ENCODE measurements around the gene REEP1.
"Not testable (repeated sequence)": the region's sequence is repeated elsewhere in the genome, so short reads cannot be mapped to it uniquely, and the experiment has no call there.

Gene REEP1

DNA sequence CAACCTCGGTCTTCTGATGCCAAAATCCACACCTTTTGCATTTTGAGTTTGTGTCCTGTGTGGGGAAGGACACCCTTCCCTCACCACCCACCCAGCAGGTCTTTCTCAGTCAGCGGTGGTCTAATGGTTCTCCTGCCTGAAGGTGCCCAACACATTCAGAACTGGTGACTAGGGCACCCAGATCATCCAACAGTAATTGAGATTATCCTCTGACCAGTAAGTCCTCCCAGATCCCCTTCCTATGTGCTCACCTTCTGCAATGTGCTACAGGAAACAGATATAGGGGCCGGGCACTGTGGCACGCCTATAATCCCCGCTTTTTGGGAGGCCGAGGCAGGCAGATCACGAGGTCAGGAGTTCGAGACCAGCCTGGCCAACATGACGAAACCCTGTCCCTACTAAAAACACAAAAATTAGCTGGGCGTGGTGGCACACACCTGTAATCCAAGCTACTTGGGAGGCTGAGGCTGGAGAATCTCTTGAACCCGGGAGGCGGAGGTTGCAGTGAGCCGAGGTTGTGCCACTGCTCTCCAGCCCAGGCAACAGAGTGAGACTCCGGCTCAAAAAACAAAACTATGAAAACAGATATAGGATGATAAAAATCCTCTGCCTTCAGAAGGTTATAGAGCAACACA, 56.2 kb downstream of the REEP1 start:
- no peak for DNase-seq

DNA sequence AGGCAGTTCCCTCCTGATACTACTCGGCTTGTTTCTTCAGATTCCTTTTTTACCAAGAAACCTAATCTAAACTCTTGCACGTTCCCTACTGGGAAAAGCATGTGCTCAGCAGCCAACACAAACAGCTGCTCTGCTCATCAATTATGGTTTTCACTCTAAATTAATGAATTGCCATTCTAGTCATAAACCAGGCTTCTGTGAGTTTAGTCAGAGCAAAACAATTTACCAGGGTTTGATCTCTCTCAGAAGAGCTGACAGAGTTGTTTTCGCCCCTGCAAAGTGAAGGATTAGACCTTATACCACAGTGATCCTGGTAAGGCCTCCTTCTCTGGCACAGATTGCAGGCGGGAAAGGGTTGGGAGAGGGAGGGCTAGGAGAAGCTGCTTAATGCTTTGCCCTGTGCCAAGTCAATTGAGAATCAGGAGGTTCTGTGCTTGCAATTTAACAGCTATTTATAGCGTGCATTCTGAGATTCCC, 57.2 kb downstream of the REEP1 start:
- DNase-seq = no peak

DNA sequence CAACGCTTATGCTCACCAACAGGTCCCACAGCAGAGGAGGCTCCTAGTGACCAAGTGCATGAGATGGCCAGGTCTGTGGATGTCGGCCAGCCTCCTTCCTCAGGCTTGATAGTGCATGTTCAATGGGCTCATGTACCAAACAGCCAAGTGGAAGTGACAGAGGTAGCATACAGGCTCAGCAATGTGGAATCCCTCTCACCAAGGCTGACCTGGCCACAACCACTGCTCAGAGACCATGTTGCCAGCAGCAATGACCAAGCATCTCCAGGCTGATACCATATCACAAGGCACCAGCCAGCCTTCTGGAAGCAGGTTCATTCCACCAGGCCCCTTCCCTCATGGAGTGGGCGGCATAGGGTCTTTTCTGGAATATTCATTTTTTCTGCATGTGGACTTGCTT, 61.5 kb downstream of the REEP1 start:
- no peak for DNase-seq

DNA sequence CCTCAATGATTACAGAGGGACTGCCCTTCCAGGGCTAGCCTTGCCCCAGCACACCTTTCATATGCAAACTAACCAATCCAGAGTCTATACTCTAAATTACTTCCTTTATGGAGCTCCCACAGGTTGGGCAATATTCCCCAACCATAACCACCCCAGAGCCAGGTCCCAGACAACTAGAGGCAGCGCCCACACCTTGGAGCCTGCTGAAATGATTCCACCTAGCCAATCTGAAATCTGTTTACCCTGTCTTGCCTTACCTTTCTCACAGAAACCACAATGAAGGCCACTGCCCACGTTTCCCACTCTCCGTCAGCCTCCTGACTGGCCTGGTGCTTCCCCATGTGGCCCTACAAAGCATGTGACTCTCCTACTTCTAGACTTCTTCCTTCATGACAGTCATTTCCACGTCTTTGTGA, 62.0 kb downstream of the REEP1 start:
- DNase-seq = no peak

DNA sequence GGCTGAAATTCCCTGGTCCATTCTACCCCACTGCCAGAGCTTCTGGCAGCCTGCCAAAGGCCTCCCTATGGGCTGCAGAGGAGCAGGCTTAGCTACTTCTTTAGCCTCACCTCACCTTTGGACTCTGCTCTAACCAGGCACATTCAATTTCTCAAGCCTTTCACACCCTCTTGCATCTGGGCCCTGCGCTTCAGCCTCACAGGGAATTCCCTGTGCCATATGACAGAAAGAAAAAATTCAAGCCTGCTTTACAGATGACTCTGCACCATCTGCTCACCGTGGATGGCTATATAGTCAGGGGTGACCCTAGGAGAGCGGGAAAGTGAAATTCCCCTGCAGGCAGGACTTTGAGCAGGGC, 62.5 kb downstream of the REEP1 start:
- no peak for DNase-seq

DNA sequence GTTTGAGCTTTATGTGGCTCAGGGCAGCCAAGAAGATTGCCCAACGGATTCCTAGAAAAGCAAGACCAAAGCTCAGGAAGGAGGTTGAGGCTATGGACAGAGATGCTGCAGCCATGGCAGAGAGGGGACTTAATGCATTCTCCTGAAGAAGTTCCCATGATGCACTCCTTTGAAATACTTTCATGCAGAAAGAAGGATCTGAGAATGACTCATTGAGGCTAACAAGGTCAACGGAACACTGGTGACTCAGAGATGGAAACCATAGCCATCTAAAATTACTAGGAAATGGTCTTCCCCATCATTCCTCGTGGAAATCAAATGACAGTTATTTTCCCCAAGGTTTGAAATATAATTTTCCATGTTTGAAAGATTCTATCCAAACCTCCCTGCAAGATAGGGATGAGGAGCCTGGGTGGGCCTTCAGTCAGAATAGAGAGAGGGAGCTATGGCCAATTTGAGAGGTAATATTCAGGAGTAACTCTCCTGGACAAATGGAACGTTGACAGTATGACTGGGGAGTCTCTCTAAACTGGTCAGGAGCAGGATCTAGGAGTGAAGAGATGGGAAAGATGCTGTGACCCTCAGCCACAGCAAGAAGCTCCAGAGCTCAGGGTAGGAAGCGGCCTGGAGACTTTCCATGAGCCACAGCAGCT, 63.0 kb downstream of the REEP1 start:
- DNase-seq = no peak

DNA sequence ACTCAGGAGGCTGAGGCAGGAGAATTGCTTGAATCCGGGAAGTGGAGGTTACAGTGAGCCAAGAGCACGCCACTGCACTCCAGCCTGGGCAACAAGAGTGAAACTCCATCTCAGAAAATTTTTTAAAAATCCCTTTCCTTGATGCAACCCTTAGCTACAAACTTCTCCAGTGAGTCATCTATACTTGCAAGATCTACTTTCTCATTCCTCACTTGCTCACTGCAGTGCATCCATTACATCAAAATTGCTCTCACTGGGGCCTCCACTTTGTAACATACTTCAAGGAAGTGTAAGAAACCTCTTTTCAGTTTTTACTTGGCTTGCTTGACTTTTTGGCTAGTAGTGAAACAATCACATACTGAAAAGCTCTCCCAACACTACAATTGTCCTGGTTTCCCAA, 65.3 kb downstream of the REEP1 start:
- no peak for DNase-seq

DNA sequence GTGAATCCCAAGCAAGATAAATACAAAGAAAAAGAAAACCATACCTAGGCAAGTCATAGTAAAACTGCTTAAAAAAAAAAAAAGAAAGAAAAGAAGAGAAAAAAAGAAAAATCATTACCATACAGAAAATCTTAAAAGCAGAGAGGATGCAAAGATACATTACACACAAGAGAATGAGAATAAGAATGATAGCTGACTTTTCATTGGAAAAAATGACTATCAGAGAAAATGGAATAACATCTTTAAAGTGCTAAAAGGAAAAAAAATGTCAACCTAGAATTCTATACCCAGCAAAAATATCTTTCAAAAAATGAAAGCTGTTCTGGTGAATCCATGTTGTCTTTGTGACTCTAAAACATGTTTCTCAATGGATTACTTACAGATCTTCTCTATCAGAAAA, 66.2 kb downstream of the REEP1 start:
- no peak for DNase-seq

DNA sequence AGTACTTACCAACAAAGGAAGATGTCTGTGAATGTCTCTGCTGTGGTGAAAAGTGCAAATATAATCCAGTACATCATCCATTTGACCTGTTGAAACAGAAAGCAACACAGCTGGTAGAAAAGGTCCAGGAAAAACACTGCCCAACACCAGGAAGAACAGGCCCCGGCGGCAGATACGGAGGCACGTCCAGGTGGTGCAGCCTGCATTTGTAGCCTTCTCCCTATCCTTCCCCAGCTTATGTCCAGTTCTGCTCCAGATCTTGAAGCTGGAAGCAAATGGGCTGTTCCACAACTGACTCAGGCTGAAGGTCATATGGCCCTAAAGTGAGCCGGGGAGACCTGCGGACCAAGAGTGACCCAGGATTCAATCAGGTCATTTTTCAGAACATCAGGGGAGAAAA, 73.5 kb downstream of the REEP1 start:
- DNase-seq = no peak

DNA sequence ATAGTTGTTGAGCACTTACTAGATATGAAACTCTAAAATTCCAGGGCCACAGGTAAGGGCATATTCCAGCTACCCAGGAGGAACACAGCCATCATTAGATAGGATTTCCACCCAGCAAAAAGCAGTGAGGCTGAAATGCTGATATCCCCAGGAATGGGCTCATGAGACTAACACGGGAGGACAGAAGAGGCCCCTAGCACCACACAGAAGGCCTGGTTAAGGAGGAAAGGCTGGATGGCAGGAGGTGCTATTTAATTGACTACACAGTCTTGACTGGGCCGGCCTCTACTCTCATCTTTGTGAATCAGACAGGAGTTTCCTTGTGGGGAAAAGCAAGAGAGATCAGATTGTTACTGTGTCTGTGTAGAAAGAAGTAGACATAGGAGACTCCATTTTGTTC, 76.4 kb downstream of the REEP1 start:
- DNase-seq = no peak

DNA sequence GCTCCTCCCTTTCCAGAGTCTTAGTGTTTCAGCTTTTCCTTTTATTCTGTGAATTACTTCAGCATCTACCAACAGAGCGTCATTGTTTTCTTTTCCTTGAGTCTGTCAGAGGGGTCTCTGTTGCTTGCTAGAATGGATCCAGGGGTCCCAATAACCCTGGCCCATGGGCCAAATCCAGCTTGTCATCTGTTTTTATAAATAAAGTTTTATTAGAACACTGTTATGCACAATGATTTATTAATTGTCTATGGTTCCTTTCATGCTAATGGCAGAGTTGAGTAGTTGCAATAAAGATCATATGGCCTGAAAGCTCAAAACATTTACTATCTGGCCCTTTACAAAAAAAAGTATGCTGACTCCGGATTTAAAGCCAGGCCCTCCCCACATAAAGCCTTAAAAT, 79.3 kb downstream of the REEP1 start:
- no peak for DNase-seq

DNA sequence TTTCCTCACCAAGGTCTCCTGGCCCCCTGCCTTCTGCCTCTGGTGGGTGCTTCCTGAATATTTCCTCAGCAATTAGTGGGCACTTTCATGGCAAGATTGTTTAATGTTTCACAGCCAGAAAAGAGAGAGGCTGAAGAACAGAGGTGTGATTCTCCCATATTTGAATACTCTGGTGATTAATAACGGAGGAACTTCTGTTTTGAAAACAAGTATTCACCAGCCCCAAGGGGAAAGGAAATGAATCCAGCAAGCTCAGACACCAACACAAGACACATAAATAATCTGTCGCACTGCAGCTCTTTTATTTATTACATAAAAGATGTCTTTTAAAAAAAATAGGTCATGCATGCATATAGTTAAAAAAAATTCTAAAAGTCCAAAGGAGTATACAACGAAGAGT, 80.4 kb downstream of the REEP1 start:
- no peak for DNase-seq

DNA sequence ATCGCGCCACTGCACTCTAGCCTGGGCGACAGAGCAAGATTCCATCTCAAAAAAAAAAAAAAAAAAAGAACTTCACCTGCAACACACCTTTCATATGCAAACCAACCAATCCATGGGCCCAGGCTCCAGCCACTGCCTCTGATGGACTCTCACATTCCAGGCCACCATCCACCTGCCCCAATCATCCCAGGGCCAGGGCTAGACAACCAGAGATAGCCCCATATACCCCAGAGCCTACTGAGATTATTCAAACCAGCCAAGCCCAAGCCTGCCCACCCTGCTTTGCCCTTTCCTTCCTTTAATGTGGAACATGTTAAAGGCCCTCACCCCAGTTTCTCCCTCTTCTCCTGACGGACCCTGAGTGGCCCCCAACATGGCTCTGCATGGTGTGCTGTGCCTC, 81.1 kb downstream of the REEP1 start:
- DNase-seq = no peak

DNA sequence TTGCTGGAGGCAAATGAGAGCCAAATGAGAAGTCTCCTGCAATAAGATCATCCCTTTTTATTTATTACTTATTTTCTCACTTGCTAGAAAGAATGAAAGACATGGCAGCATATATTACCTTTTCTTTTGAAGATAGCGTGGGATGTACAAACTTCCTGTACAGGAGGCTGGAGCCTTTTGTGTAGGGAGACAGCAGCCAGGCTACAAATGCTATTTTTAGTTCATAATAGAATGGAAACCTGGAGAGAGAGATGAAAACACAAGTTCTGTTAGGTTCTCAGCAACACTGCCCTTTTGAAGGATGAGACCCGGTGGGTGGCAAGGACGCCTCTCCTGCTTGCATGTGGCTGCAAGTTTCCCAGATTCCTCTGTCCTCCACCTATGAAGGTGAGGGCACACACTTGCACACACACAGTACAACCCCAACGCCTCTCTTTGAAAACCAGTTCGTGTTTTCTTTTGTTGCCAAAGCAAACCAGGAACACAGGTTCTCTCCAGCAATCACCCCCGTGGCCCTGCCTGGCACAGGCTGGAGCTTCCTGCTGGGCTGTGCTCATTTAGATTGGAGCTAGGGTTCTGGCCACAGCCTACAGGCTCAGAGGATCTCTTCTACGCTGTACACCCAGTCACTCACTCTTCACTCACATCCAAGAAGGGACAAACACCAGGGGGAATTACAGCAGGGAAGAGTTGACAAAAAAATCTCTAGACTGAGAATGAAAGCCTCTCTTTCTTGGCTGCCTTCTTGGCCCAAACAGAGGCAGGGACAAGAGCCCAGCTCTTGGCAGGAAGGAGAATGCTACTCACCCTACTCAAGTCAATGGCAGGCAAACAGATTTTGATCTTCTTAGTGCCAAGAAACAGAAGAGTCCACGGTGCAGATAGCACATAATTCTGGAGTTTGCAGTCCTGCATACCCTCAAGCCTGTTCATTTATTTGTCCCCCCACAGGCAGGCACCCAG, 82.6 kb downstream of the REEP1 start:
- DNase-seq = no peak

DNA sequence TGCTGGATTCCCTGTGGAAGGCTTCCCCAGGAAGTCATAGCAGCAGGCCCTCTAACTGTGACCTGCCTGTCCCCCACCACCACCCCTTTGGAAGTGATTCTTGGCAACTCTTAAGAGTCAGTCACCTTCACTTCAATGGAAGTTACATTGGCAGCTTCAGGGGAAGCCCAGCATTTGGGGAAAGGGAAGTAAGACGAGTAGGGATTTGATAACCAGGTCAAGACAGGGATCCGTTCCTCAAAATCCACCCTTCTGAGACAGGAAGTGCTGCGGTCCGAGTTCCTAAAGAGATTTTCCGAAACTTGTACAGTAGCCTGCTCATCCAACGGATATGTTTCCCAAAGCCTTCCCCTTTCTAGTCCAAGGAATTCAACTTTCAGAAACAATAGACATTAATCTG, 84.0 kb downstream of the REEP1 start:
- no peak for DNase-seq

DNA sequence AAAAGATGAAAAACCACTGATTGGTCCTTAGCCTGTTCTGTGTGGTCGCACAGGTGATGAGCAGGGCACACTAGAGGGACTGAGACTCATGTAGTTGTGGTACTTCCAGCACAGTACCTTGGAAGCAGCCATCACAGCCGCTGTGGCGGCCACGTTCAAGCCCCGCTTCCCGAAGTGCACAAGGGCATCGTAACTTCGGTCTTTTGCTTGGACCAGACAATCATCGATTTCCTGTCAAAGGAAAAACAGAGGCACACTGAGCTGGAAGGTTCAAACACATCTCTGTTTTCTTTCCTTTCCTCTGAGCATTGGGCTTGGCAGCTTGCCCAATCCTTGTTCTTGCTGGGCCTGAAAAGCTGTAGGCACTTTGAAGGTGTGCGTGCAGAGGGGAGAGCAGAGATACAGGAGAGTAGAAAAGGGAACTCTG, 85.6 kb downstream of the REEP1 start:
- DNase-seq = no peak

DNA sequence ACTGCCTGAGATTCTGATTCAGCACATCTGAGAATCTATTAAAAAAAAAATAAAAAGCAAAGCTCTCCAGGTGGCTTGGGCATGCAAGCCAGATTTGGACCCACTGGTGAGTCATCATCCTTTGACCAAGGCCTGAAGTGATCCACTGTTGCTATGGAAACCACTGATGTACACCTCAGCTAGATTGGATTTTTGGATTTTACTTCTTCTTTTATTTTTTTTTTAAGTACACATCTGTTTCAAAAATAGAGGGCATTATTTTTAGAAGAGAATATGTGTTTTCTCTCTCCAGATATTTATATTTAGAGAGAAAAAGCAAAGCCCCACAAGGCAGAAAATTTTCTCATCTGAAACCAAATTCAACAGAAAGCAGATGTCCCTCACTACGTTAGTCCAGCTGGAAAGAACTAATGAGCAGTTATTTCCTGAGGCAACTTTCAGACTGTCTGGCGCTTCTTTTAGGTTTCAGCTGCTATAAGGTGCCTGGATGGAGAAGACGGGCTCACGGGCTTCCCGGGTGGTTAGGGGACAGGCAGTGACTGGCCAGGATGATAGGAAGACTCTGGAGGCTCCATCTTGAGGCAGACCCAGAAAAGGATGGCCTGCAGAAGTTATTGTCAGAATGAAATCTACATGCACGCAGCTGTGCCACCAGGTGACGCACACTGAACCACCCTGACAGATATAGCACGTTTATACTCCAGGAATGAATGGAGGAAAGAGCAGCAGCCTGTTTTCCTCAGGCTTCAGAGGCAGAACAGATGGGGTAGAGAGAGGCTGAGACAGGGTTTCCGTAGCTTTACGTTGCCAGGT, 87.6 kb downstream of the REEP1 start:
- DNase-seq = no peak

DNA sequence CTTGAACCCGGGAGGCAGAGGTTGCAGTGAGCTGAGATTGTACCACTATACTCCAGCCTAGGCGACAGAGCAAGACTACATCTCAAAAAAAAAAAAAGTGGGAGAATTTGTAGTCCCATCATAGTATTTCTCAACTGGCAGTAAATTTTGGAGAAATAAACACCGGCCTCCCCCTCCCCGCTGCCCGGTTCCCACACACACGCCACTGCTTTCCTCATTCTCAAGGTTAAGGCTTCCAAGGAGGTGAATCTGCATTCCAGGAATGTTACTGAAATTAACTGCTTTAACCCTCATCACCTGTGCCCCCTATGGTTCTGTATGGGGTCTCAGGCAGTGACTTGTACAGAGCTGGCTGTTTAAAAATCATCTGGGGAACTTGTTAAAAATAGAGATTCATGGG, 88.2 kb downstream of the REEP1 start:
- DNase-seq = no peak

DNA sequence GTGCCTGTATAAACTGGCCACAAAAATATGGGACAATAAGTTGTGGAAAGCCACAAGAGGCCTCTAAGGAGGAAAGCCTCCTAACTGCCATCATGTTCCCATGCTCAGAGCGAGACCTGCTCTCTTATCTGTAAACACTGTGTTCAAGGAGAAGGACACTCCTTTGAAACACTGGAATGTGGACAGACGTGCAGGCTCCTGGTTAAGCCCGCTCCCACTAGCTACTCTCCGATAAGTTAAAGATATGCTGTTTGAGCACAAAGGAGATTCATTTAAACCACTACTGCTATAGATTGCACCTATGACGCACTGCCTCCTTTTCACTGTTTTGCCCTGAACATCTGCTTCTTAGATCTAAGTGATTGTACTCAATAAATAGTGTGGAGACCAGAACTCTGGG, 92.2 kb downstream of the REEP1 start:
- DNase-seq = not testable (repeated sequence)

DNA sequence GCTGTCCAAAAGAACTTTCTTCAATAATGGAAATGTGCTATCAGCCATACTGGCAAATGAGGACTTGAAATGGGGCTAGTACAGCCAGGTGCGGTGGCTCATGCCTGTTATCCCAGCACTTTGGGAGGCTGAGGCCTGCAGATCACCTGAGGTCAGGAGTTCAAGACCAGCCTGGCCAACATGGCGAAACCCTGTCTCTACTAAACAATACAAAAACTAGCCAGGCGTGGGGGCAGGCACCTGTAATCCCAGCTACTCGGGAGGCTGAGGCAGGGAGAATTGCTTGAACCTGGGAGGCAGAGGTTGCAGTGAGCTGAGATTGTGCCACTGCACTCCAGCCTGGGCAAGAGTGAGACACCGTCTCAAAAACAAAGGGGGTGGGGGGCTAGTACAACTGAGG, 92.6 kb downstream of the REEP1 start:
- DNase-seq = not testable (repeated sequence)

DNA sequence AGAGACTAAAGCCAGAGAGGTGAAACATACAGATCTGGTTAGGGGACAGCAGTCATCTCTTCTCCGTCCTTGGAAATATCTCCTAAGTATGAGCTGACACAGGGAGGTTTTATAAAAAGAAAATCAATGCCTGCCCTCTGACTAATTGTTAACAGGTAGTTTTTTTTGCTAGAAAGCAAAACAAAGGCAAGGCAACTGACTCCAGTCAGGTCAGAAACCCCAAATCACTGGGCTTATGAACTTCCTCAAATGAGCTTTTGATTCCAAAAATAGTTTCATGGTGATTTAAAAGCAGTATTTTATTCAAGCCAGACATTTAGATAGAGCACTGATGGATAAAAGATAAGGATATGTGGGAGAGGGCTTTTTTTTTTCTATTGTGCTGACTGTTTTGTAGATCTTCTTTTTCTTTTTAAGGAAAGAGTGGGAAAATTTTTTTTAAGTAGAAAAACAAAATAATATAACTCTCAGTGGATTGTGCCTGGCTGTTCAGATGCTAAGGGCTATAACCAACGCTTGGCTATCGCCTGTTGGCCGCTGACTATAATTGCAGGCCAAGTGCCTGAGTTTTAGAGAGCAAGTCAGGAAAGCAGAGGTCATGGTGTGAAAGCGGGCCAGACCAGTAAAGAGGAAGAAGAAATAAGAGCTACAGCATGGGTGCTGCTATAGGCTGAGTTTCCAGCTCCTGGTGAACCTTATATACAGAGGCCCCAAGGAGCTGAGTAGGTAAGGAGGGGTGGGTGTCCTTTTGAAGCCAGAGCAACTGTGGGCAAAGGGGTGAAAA, 93.3 kb downstream of the REEP1 start:
- DNase-seq = no peak

DNA sequence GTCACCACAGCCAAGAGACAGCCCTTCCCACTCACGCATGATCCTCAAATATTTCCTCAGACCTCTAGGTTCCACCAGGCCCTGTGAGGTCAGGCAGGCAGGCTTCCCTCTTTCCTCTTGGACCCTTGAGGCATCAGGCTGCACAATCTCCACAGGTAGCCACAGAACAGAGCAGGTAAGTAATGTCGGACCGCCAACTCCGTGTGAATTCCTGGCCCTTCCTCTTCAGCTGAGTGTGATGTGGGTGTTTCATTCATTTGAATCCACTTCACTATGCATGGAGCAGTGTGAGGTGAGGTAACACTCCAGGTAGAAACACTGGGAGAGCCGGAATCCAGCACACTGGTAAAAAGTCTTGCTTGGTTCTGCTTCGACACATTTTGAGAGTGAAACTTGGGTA, 94.2 kb downstream of the REEP1 start:
- no peak for DNase-seq

Measured in stimulated activated CD4-positive, alpha-beta T cell treated with anti-CD3 and anti-CD28 coated beads, Interleukin-1b, Interleukin-23, amount 100 ng/mL, for 48 hours (primary cell).